Measurements from ENCODE around the gene PHAF1. TPM values are rescaled to one million over a fixed set of nuclear protein-coding genes. Genes with fewer than 3 reads are reported as not detected.

The PHAF1 gene
- total RNA-seq, 1 experiment from 2014 or later, result 21.9 TPM

GRCh38 chr16:67084345-67085028 lies 25.3 kb upstream of the PHAF1 start:
- no peak overlapping the region for H3K27ac Mint-ChIP-seq (ENCODE audit: unreplicated experiment)
- no peak for DNase-seq
- TF ChIP-seq, protein P1, sequence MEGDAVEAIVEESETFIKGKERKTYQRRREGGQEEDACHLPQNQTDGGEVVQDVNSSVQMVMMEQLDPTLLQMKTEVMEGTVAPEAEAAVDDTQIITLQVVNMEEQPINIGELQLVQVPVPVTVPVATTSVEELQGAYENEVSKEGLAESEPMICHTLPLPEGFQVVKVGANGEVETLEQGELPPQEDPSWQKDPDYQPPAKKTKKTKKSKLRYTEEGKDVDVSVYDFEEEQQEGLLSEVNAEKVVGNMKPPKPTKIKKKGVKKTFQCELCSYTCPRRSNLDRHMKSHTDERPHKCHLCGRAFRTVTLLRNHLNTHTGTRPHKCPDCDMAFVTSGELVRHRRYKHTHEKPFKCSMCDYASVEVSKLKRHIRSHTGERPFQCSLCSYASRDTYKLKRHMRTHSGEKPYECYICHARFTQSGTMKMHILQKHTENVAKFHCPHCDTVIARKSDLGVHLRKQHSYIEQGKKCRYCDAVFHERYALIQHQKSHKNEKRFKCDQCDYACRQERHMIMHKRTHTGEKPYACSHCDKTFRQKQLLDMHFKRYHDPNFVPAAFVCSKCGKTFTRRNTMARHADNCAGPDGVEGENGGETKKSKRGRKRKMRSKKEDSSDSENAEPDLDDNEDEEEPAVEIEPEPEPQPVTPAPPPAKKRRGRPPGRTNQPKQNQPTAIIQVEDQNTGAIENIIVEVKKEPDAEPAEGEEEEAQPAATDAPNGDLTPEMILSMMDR (IDR thresholded peaks at IDR 0.05; ENCODE audit: unreplicated experiment), result no peak
- H3K27me3 Mint-ChIP-seq (ENCODE audit: unreplicated experiment), result no peaks in the 10 kb centered on the region
- no peak overlapping the region for H3K4me3 Mint-ChIP-seq (ENCODE audit: low read depth, unreplicated experiment)
- H3K36me3 Mint-ChIP-seq (ENCODE audit: insufficient read depth, unreplicated experiment), result peaks cover 21% of the 10 kb centered on the region
- CTCF ChIA-PET, result no interaction called here
- H3K4me1 Mint-ChIP-seq (ENCODE audit: low read depth, unreplicated experiment), result no peaks in the 10 kb centered on the region
- no TSS peak for BruUV-seq (replicated peaks)
- no peaks in the 10 kb centered on the region for H3K9me3 Mint-ChIP-seq (ENCODE audit: low read depth, unreplicated experiment)
- intact Hi-C loops (cut with micrococcal nuclease; ENCODE audit: unreplicated experiment), result no loop called here

GRCh38 chr16:67086822-67087221 lies 22.9 kb upstream of the PHAF1 start:
- Mint-ChIP-seq H3K4me1 (ENCODE audit: low read depth, unreplicated experiment) (no peaks in the 10 kb centered on the region), H3K4me3 (ENCODE audit: low read depth, unreplicated experiment) (no peak overlapping the region), H3K9me3 (ENCODE audit: low read depth, unreplicated experiment) (no peaks in the 10 kb centered on the region), H3K36me3 (ENCODE audit: insufficient read depth, unreplicated experiment) (peaks cover 14% of the 10 kb centered on the region), H3K27ac (ENCODE audit: unreplicated experiment) (no peak overlapping the region), H3K27me3 (ENCODE audit: unreplicated experiment) (no peaks in the 10 kb centered on the region)
- BruUV-seq (replicated peaks), result no TSS peak
- TF ChIP-seq, protein P1 (IDR thresholded peaks at IDR 0.05; ENCODE audit: unreplicated experiment), result no peak
- CTCF ChIA-PET, result interaction anchor here (0.7 kb wide), 1 partner anchor 17 kb away, joined by 3 read pairs; no protein-coding TSS in a partner anchor
- no peak for DNase-seq
- intact Hi-C loops (cut with micrococcal nuclease; ENCODE audit: unreplicated experiment), result no loop called here

- Mint-ChIP-seq H3K27me3 (ENCODE audit: unreplicated experiment) (no peaks in the 10 kb centered on the region), H3K9me3 (ENCODE audit: low read depth, unreplicated experiment) (no peaks in the 10 kb centered on the region), H3K27ac (ENCODE audit: unreplicated experiment) (no peak overlapping the region), H3K4me1 (ENCODE audit: low read depth, unreplicated experiment) (no peaks in the 10 kb centered on the region), H3K4me3 (ENCODE audit: low read depth, unreplicated experiment) (no peak overlapping the region), H3K36me3 (ENCODE audit: insufficient read depth, unreplicated experiment) (peaks cover 11% of the 10 kb centered on the region)
- intact Hi-C loops (cut with micrococcal nuclease; ENCODE audit: unreplicated experiment), result no loop called here
- BruUV-seq (replicated peaks), result no TSS peak
- CTCF ChIA-PET, result interaction anchor here (0.7 kb wide), 1 partner anchor 17 kb away, joined by 3 read pairs; no protein-coding TSS in a partner anchor
- DNase-seq, result no peak
- TF ChIP-seq, protein P1 (IDR thresholded peaks at IDR 0.05; ENCODE audit: unreplicated experiment), result no peak
These were observed 22.4 kb upstream of the PHAF1 start for GRCh38 chr16:67087291-67087690.

DNA sequence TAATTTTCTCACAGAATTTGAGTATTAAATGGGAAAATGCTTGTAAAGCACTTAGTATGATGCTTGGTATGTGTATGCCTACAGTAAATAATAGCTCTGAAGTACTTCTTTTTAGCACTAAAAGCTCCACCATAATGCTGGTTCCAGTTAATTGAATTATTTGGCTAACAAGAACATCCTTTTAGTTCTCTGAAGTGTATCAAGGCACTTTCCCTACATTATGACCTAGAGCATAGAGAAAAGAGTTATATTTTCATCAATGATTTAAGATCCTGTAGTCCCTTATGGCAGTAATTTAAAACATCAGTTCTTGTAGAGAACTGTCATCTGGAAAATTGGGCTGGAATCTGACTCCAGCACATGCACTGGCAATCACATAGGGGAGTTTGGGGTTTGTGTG lies 21.9 kb upstream of the PHAF1 start:
- Mint-ChIP-seq H3K27ac (ENCODE audit: unreplicated experiment) (no peak overlapping the region), H3K36me3 (ENCODE audit: insufficient read depth, unreplicated experiment) (peaks cover 11% of the 10 kb centered on the region), H3K4me1 (ENCODE audit: low read depth, unreplicated experiment) (no peaks in the 10 kb centered on the region), H3K27me3 (ENCODE audit: unreplicated experiment) (no peaks in the 10 kb centered on the region), H3K9me3 (ENCODE audit: low read depth, unreplicated experiment) (no peaks in the 10 kb centered on the region), H3K4me3 (ENCODE audit: low read depth, unreplicated experiment) (no peak overlapping the region)
- intact Hi-C loops (cut with micrococcal nuclease; ENCODE audit: unreplicated experiment), result no loop called here
- TF ChIP-seq, protein P1 (IDR thresholded peaks at IDR 0.05; ENCODE audit: unreplicated experiment), result no peak
- CTCF ChIA-PET, result no interaction called here
- no TSS peak for BruUV-seq (replicated peaks)
- DNase-seq, result no peak

Data from Calu3 (cell line).